HCT116 (cell line): ENCODE measurements around the gene GALK1. TPM values are rescaled to one million over a fixed set of nuclear protein-coding genes. Genes with fewer than 3 reads are reported as not detected.

Source experiments
- ATAC-seq: fragments of 200-7000 bp; cut with Tn5 transposase; 2 replicates; pipeline ENCODE4 v1.9.1; 2020; ENCODE audit warnings: mild to moderate bottlenecking, moderate library complexity
- BruUV-seq: library from RNA; stranded (reverse); fragments of 400-500 nt; replicated peaks from 2 replicates; lab custom pipeline; 2021; lab: Mats Ljungman, UMichigan
- CTCF ChIA-PET: fragments of 300-600 bp; sonication (Branson Sonifier 250); formaldehyde crosslinking; loops from one replicate; lab custom pipeline; 2021; ENCODE audit warnings: antibody characterized with exemption; lab: Charles Lee
- POLR2A ChIA-PET: fragments of 300-600, 350-600 bp; sonication (Branson Sonifier 250); formaldehyde crosslinking; loops from one replicate; lab custom pipeline; 2021; ENCODE audit warnings: antibody characterized with exemption; lab: Charles Lee
- RAD21 ChIA-PET, 2 experiments: fragments of 300-600 bp; sonication (Branson Sonifier 250); formaldehyde crosslinking; loops; one replicate each; lab custom pipeline; 2023; ENCODE audit warnings: low total read pairs in 2 of 2; ENCODE audit not compliant: uncharacterized antibody in 2 of 2, unreplicated experiment in 2 of 2, low non-redundant PET in 1 of 2; lab: Charles Lee
- DNase-seq: peaks from one replicate; pipeline ENCODE4 v3.0.0-alpha.2; 2010; ENCODE audit warnings: low read depth, low spot score
- H2AFZ ChIP-seq: fragments of 200-600 bp; shearing (Covaris generic), sonication (generic); 2 replicates; pipeline ENCODE4 v1.6.1; 2017; ENCODE audit warnings: low read depth, mixed run types, mixed read lengths, antibody characterized with exemption, low read length; ENCODE audit not compliant: poor library complexity, severe bottlenecking
- H3K27ac ChIP-seq: 2 replicates; pipeline ENCODE4 v1.5.1; 2012; ENCODE audit warnings: low read depth, low read length
- H3K27me3 ChIP-seq: fragments of 200-600 bp; sonication (generic); 2 replicates; pipeline ENCODE4 v1.6.1; 2016; ENCODE audit warnings: mixed run types, low read length, mixed read lengths; ENCODE audit not compliant: insufficient read depth
- H3K36me3 ChIP-seq, 2 experiments: fragments of 200-500 bp in 1 of 2; fragments of 200-600 bp in 1 of 2; sonication (Bioruptor generic) in 1 of 2; sonication (generic) in 1 of 2; 2 replicates each; pipeline versions ENCODE4 v1.5.1 to v1.6.1; 2014 to 2016; ENCODE audit warnings: low read length in 2 of 2, inconsistent platforms in 1 of 2, mixed read lengths in 1 of 2, mixed run types in 1 of 2; ENCODE audit not compliant: insufficient read depth in 2 of 2, control insufficient read depth in 1 of 2
- H3K4me1 ChIP-seq, 2 experiments: fragments of 200-600 bp in 1 of 2; sonication (generic) in 1 of 2; 2 replicates each; pipeline versions ENCODE4 v1.5.1 to v1.6.1; 2012 to 2017; ENCODE audit warnings: low read length in 2 of 2, inconsistent platforms in 1 of 2, mild to moderate bottlenecking in 1 of 2, mixed read lengths in 1 of 2, mixed run types in 1 of 2, moderate library complexity in 1 of 2; ENCODE audit not compliant: insufficient read depth in 2 of 2, control insufficient read depth in 1 of 2
- H3K4me2 ChIP-seq: fragments of 200-600 bp; sonication (generic); 2 replicates; pipeline ENCODE4 v1.6.1; 2017; ENCODE audit warnings: mixed run types, low read length, mixed read lengths
- H3K4me3 ChIP-seq, 2 experiments: fragments of 200-600 bp in 1 of 2; sonication (generic) in 1 of 2; replicated peaks in 1 of 2; 2 replicates each; pipeline ENCODE4 v1.5.1; 2011 to 2016; ENCODE audit warnings: low read length in 2 of 2, control low read depth in 1 of 2, low read depth in 1 of 2, mild to moderate bottlenecking in 1 of 2, mixed read lengths in 1 of 2, mixed run types in 1 of 2
- H3K79me2 ChIP-seq: fragments of 200-600 bp; sonication (generic); 2 replicates; pipeline ENCODE4 v1.6.1; 2017; ENCODE audit warnings: mild to moderate bottlenecking, mixed run types, low read length, moderate library complexity, mixed read lengths; ENCODE audit not compliant: insufficient read depth
- H3K9ac ChIP-seq: fragments of 200-600 bp; sonication (generic); 2 replicates; pipeline ENCODE4 v1.6.1; 2016; ENCODE audit warnings: low read length, mixed read lengths
- H3K9me2 ChIP-seq: fragments of 200-600 bp; sonication (generic), shearing (Covaris generic); 2 replicates; pipeline ENCODE4 v1.6.1; 2017; ENCODE audit warnings: mixed run types, mild to moderate bottlenecking, moderate library complexity; ENCODE audit not compliant: insufficient read depth
- H3K9me3 ChIP-seq, 2 experiments: fragments of 200-500 bp in 1 of 2; fragments of 200-600 bp in 1 of 2; sonication (Bioruptor generic) in 1 of 2; sonication (generic) in 1 of 2; 2 replicates each; pipeline ENCODE4 v1.6.1; 2014 to 2017; ENCODE audit warnings: low read length in 2 of 2, mixed read lengths in 2 of 2, inconsistent platforms in 1 of 2, low read depth in 1 of 2, mild to moderate bottlenecking in 1 of 2, mixed run types in 1 of 2, moderate library complexity in 1 of 2; ENCODE audit not compliant: control insufficient read depth in 1 of 2, insufficient read depth in 1 of 2
- H4K20me1 ChIP-seq: fragments of 200-600 bp; sonication (generic), shearing (Covaris generic); 2 replicates; pipeline ENCODE4 v1.6.1; 2017; ENCODE audit warnings: mixed run types, mild to moderate bottlenecking, moderate library complexity; ENCODE audit not compliant: insufficient read depth
- ATF3 ChIP-seq: IDR thresholded peaks from 2 replicates; pipeline ENCODE4 v1.6.1; 2012
- CBX3 ChIP-seq: IDR thresholded peaks from 2 replicates; pipeline ENCODE4 v1.6.1; 2012; ENCODE audit warnings: low read depth
- EGR1 ChIP-seq: IDR thresholded peaks from 2 replicates; pipeline ENCODE4 v1.6.1; 2012; ENCODE audit warnings: low read depth
- EZH2 ChIP-seq: fragments of 200-600 bp; sonication (generic); IDR thresholded peaks from 2 replicates; pipeline ENCODE4 v1.6.1; 2017; ENCODE audit warnings: antibody characterized with exemption, mixed run types
- EZH2phosphoT487 ChIP-seq: fragments of 200-600 bp; IDR thresholded peaks from 2 replicates; pipeline ENCODE4 v1.6.1; 2018; ENCODE audit warnings: antibody characterized with exemption, borderline replicate concordance
- JUND ChIP-seq: IDR thresholded peaks from 2 replicates; pipeline ENCODE4 v1.6.1; 2012
- MAX ChIP-seq: IDR thresholded peaks from 2 replicates; pipeline ENCODE4 v1.6.1; 2012
- POLR2A ChIP-seq: IDR thresholded peaks from 2 replicates; pipeline ENCODE4 v1.7.0; 2011; ENCODE audit warnings: borderline replicate concordance; ENCODE audit not compliant: insufficient read depth, insufficient read length; ENCODE audit errors: extremely low read depth
- POLR2AphosphoS5 ChIP-seq: IDR thresholded peaks from 2 replicates; pipeline ENCODE4 v1.6.1; 2011; ENCODE audit warnings: mild to moderate bottlenecking, low read depth, low read length, moderate library complexity
- RAD21 ChIP-seq: IDR thresholded peaks from 2 replicates; pipeline ENCODE4 v1.6.1; 2012; ENCODE audit warnings: low read depth, mild to moderate bottlenecking
- REST ChIP-seq: IDR thresholded peaks from 2 replicates; pipeline ENCODE4 v1.6.1; 2012; ENCODE audit warnings: low read depth
- SRF ChIP-seq: IDR thresholded peaks from 2 replicates; pipeline ENCODE4 v1.6.1; 2012; ENCODE audit warnings: low read depth
- TCF7L2 ChIP-seq: IDR thresholded peaks from 2 replicates; pipeline ENCODE4 v1.7.0; 2011; ENCODE audit warnings: borderline replicate concordance, inconsistent platforms; ENCODE audit not compliant: insufficient read depth, insufficient read length; ENCODE audit errors: extremely low read depth
- YY1 ChIP-seq: IDR thresholded peaks from 2 replicates; pipeline ENCODE4 v1.6.1; 2011; ENCODE audit warnings: low read length, low read depth, moderate library complexity, mild to moderate bottlenecking; ENCODE audit not compliant: insufficient replicate concordance; ENCODE audit errors: extremely low read depth
- ZFX ChIP-seq: fragments of 450-650 bp; IDR thresholded peaks from 2 replicates; pipeline ENCODE4 v1.6.1; 2017
- intact Hi-C: fragments of 100-400 bp; cut with micrococcal nuclease; formaldehyde crosslinking; loops from 2 replicates; pipeline ENCODE4 v1.10.0; 2022
- total RNA-seq: library from RNA; stranded (reverse); gene quantifications from one replicate; pipeline ENCODE4 v1.2.1, GENCODE V29; 2021; ENCODE audit not compliant: unreplicated experiment

The GALK1 gene
- total RNA-seq, 1 experiment from 2014 or later, result 57.8 TPM

GRCh38 chr17:75759457-75759856 is 5.5 kb downstream of the GALK1 start:
- Histone ChIP-seq H3K9me2 (no peaks in the 10 kb centered on the region), H3K79me2 (0 out of 2 replicates have a peak, but pooled peaks cover 6% of the 10 kb centered on the region), H3K4me2 (no peak overlapping the region), H4K20me1 (no peaks in the 10 kb centered on the region), H3K27me3 (no peaks in the 10 kb centered on the region), H3K4me3 (no peak overlapping the region), H3K9me3 (no peaks in the 10 kb centered on the region), H3K9ac (no peak overlapping the region), H3K27ac (no peak overlapping the region), H3K4me1 (peaks cover 10 to 21% of the 10 kb centered on the region in 2 experiments), H2AFZ (no peak overlapping the region), H3K36me3 (peaks cover 7 to 41% of the 10 kb centered on the region in 2 experiments; a peak in 3 of 4 replicates)
- intact Hi-C loops, result loop anchor here (10.0 kb wide), 1 partner anchor 335 kb away; no protein-coding TSS in a partner anchor
- ChIA-PET CTCF (interaction anchor here (1.0 to 7.9 kb wide), 3 partner anchors 11 to 158 kb away, joined by 5 to 73 read pairs (median 10); partner anchors contain the start of gene SMIM5), RAD21 (no interaction called here), POLR2A (interaction anchor here (1.8 to 1.9 kb wide), 2 partner anchors 17 to 21 kb away, joined by 6 to 8 read pairs; no protein-coding TSS in a partner anchor)
- no TSS peak for BruUV-seq
- DNase-seq (no peak), ATAC-seq (no peak)
- TF ChIP-seq POLR2A (no peak), POLR2AphosphoS5 (peak; percentile 48), EZH2phosphoT487 (no peak)

GRCh38 chr17:75758131-75758905 is 6.7 kb downstream of the GALK1 start:
- 0 out of 2 replicates have a peak overlapping the region, but pooled peaks have one; percentile 0 for H3K9ac ChIP-seq
- H3K27ac ChIP-seq, result no peak overlapping the region; the same call in 1 of the 2 replicates
- ATAC-seq (peak; percentile 70), DNase-seq (no peak)
- no TSS peak for BruUV-seq
- no peak overlapping the region for H2AFZ ChIP-seq
- H4K20me1 ChIP-seq, result no peaks in the 10 kb centered on the region
- no peaks in the 10 kb centered on the region for H3K9me2 ChIP-seq
- peaks cover 7 to 47% of the 10 kb centered on the region in 2 experiments; a peak in 3 of 4 replicates for H3K36me3 ChIP-seq
- RAD21 ChIA-PET, result no interaction called here
- CTCF ChIA-PET, result no interaction called here
- intact Hi-C loops, result loop anchor here (10.0 kb wide), 1 partner anchor 334 kb away; no protein-coding TSS in a partner anchor
- no peaks in the 10 kb centered on the region for H3K79me2 ChIP-seq
- no peaks in the 10 kb centered on the region for H3K9me3 ChIP-seq
- H3K4me3 ChIP-seq, result no peak overlapping the region
- POLR2A ChIA-PET, result interaction anchor here (1.9 kb wide), 1 partner anchor 18 kb away, joined by 8 read pairs; no protein-coding TSS in a partner anchor
- H3K27me3 ChIP-seq, result no peaks in the 10 kb centered on the region
- H3K4me1 ChIP-seq, result peaks cover 2 to 9% of the 10 kb centered on the region in 2 experiments; a peak in 3 of 4 replicates
- H3K4me2 ChIP-seq, result no peak overlapping the region
- TF ChIP-seq CBX3 (no peak), POLR2A (no peak), REST (no peak), YY1 (no peak), EGR1 (no peak), EZH2 (no peak), ZFX (no peak), SRF (no peak), TCF7L2 (no peak), ATF3 (no peak), MAX (no peak), JUND (no peak), RAD21 (peak; percentile 75)
